Peyer's patch (tissue), 4 donors: ENCODE measurements around the gene LRTM1.

ENCODE experiments used
- CTCF ChIP-seq, 6 experiments: fragments of 450-650 bp in 4 of 6; fragments of 200-600 bp in 2 of 6; sonication (generic) in 1 of 6; IDR thresholded peaks; one replicate each; pipeline ENCODE4 v1.5.1; 2017 to 2019; ENCODE audit warnings: antibody characterized with exemption in 6 of 6, mild to moderate bottlenecking in 3 of 6, moderate library complexity in 1 of 6
- POLR2A ChIP-seq, 2 donors: fragments of 450-650 bp; IDR thresholded peaks; one replicate each; pipeline ENCODE4 v1.5.1; 2017; ENCODE audit warnings: antibody characterized with exemption in 2 of 2, mild to moderate bottlenecking in 2 of 2, moderate library complexity in 2 of 2

DNA sequence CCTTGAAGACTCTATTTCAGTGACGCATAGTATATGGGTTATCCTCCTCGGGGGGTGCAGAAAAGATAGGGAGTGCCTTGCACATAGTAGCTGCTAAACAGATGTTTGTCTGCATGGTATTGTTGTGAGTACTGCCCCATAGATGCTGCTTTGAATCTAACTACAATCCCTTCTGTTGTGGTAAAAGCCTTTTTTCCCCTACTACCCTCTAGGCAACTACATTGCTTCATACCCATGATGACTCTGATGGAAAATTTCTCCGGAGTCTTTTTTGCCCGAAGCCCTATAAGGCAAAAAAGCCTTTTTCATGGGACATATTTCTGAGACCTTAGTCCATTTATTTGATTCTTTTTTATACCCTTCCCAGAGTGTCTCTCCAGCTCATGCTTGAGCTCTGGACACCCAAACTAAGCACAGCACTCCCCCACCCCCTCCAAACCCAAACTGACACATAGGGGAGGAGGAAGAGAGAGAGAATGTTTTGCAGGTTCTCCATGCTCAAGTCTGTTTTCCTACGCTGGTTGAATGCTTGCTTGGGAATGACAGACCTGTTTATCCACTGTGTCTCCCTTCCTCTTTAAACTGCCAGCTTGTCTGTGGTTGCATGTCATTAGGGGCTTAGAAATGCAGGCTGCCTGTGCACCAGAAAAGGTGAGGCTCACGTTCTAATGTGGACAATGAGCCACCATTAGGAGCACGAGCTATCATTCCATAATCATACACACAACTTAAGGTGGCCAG is 52.9 kb downstream of the LRTM1 start:
- TF ChIP-seq CTCF (IDR thresholded peaks at IDR 0.05): no peak
- TF ChIP-seq POLR2A (IDR thresholded peaks at IDR 0.05): no peak
